ENCODE measurements around the gene BRINP1.
"Not testable (repeated sequence)": the region's sequence is repeated elsewhere in the genome, so short reads cannot be mapped to it uniquely, and the experiment has no call there.

The BRINP1 gene

GRCh38 chr9:119184265-119184936 lies 184.8 kb downstream of the BRINP1 start:
- no peak for DNase-seq

DNA sequence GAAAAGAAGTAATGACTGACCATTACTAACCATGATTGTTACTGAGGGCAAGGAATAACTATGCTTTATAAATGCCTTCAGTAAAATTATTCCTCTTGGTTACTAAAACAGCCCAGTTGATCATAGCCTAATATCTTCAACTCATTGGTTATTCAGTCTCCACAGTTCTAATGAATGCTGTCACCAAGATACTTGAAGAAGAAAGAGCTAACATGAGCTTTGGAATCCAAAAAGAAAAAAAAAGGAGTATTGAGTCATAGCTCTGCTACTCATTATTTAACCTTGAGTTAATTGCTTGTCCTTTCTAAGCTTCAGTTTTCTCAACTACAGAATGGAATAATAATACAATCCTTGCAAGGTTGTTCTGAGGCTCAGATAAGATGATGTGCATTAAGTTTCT lies 187.7 kb downstream of the BRINP1 start:
- DNase-seq, result no peak

GRCh38 chr9:119180897-119181296 lies 188.3 kb downstream of the BRINP1 start:
- no peak for DNase-seq

- no peak for DNase-seq
Observed at GRCh38 chr9:119179701-119180100, 189.5 kb downstream of the BRINP1 start.

DNA sequence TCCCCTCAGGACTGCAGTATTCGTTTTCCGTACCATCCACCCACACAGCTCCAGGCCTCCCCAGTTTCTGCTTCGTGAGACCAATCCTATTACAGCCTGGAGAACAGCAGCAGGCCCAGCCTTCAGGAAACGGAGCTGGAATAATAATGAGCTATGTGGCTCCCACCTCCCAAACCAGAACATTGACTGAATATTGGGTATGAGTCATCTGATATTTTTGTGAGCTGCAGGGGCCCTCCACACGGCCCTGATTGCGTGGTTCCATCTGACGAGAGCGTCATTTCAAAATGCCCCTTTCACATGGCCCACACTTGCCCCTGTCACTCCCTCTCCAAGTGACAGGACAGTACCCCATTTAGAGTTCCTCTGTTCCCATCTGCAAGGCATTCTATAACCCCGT lies 192.0 kb downstream of the BRINP1 start:
- DNase-seq, result no peak

DNA sequence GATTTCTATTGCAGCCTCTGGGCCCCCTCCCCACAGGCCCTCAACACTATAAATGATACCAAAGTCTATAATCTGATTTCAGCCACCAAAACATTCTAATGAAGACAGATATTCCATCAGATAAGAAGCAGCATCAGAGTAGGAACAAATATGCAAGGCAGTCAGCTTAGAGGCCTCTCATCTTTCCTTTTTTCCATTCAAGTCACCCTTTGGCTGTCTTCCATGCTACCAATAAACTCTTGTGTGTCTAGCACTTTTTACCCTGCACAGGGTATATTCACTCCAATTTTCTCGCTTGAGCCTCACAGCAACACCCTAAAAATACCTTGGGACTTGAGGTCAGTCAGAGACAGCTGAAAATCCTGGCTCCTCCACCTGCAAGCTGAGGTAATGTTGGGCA lies 193.7 kb downstream of the BRINP1 start:
- DNase-seq, result no peak

GRCh38 chr9:119169222-119169621 lies 200.0 kb downstream of the BRINP1 start:
- not testable (repeated sequence) for DNase-seq

DNA sequence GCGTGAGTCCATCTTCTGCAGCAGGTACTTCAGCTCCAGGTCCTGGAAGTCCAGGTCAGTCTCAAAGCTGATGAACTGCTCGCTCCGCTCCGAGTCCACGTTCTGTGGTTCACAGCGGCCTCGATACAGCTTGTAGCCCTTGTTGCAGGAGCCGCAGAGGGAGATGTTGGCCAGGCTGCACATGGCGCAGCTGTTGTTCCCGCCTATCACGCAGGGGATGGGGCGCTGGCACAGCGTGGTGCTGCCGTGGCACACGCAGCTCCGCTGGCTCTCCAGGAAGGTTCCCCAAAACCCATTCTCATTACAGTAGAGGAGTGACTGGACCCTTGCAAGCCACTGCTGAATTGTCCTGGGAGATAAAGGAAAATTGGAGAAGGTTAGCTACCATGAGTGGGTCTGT lies 201.4 kb downstream of the BRINP1 start:
- DNase-seq, result no peak

- no peak for DNase-seq
Observed at GRCh38 chr9:119167267-119167666, 202.0 kb downstream of the BRINP1 start.

GRCh38 chr9:119166096-119166495 lies 203.1 kb downstream of the BRINP1 start:
- DNase-seq, result no peak

GRCh38 chr9:119165131-119165530 lies 204.1 kb downstream of the BRINP1 start:
- no peak for DNase-seq

DNA sequence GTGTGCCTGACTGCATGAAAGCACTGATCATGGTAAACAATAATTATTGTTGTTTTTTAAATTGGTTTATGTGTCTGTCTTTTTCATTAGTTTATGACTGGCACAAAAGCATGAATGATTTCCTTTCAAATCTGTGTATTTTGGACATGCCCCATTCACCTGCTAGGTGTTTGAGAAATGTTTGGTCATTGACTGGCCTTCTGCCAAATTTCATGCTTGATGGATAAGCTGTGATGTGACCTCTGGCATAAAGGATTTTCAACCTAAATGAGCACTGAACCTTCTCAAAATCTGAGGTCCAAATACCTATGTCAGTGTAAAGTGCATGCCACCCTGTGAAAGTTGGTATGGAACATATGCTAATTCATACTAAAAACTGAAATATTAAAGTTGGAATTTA lies 204.5 kb downstream of the BRINP1 start:
- no peak for DNase-seq

GRCh38 chr9:119160551-119160950 lies 208.7 kb downstream of the BRINP1 start:
- DNase-seq, result no peak

- no peak for DNase-seq
Observed at GRCh38 chr9:119159386-119159785, 209.8 kb downstream of the BRINP1 start.

- no peak for DNase-seq
Observed at GRCh38 chr9:119157196-119157595, 212.0 kb downstream of the BRINP1 start.

- DNase-seq, result no peak
Observed at GRCh38 chr9:119156354-119156753, 212.9 kb downstream of the BRINP1 start.

DNA sequence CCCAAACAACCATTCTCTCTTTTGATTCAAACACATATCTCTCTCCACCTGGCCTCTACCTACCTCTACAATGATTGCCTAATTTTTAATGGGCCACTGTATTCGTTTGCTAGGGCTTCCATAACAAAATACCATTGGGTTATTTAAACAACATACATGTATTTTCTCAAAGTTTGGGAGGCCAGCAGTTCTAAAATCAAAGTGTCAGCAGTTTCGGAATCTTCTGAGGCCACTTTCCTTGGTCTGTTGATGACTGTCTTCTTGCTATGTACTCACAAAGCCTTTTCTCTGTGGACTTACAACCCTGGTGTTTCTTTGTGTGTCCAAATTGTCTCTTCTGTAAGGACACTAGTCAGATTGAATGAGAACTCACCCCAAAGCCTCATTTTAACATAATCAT lies 214.7 kb downstream of the BRINP1 start:
- no peak for DNase-seq

DNA sequence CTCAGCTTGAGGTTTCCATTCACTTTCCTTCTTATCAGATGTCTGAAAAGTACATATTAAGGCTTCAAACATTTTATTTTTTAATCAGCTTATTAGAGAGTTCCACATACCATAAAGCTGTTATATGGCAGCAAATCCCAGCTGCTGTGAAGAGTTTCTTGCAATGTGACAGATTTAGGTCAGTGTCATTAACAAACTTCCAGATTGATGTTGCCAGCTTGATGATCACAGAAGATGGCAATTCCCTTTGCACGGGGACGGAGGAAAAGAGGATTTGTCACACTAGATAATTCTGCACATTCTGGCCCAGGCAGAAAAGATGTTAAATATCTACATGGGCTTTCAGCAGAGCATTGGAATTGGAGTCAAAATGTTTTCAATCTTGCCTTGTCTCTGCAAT lies 215.8 kb downstream of the BRINP1 start:
- no peak for DNase-seq

DNA sequence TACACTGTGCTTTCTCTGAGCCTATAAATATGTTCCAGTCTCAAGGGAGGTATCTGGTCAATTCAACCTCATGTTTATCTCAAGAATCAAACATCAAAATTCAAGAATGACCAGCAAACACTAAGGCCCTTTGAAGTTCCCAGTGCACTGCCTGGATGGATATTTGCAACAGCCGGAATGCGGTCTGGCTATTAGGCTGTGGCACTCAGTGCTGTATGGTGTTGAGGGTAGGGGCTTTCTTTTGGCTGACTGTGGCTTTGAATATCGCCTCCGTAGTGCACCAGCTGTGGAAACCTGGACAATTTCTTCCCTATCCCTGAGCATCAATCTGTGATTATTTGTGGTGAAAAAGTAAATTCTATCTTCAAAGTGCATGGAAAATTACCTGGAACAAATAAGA lies 220.4 kb downstream of the BRINP1 start:
- DNase-seq, result no peak

GRCh38 chr9:119137479-119137878 lies 231.8 kb downstream of the BRINP1 start:
- no peak for DNase-seq

- no peak for DNase-seq
Observed at GRCh38 chr9:119126040-119126439, 243.2 kb downstream of the BRINP1 start.

- DNase-seq, result no peak
Observed at GRCh38 chr9:119121899-119122298, 247.3 kb downstream of the BRINP1 start.

- no peak for DNase-seq
Observed at GRCh38 chr9:119117409-119117808, 251.8 kb downstream of the BRINP1 start.
